ENCODE data around the gene PTCD1. TPM values are rescaled to one million over a fixed set of nuclear protein-coding genes. Genes with fewer than 3 reads are reported as not detected.
A peak's percentile ranks its signal among the peaks of the same experiment; 100 is the strongest.

The PTCD1 gene
- total RNA-seq, 4 donors from 2014 or later = 3.5 to 9.5 (median 5.4) TPM

DNA sequence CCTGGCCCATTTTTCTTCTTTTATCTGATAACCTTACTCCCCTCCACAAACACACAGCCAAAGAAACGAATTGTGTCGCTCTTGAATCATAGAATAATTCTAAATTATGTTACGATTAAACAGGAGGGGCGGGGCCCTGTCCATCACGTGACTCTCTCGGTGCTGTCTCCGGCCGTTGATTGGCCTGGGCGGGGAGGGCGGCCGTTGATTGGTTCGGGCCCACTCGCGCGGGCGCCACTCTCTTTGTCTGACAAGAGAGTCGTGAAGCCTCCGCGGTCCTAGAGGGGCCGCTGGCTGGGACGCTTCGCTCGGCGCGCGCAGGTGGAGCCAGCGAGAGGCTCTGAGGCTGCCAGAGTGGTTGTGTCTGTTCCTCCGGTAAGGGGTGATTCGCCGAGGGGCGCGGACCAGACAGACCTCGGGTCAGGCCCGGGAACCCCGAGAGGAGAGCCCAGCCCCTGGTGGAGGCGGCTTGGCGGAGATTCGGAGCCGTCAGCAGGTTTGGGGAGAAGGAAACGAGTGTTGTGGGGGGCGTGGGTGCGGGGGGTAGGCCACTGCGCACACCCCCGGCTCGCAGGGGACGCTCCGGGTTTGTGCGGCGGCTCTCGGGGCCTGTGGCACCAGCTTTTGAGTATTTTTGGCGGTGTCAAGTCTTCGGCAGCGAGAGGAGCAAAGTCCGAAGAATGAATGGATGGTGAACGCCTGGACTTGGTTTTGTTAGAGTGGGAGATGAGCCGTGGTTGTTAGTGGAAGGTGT, 34.1 kb upstream of the PTCD1 start, which contains the start of gene ZNF789:
TSS of gene ZNF789 (plus strand) at position 330 of the 754 bp plus-strand sequence. CDS start 3,567 bp downstream, outside the sequence.
- ATAC-seq (ENCODE audit: low FRiP score) (peak; percentile 100), DNase-seq (ENCODE audit: low spot score) (peak; percentile 98)
- TF ChIP-seq, protein P1, sequence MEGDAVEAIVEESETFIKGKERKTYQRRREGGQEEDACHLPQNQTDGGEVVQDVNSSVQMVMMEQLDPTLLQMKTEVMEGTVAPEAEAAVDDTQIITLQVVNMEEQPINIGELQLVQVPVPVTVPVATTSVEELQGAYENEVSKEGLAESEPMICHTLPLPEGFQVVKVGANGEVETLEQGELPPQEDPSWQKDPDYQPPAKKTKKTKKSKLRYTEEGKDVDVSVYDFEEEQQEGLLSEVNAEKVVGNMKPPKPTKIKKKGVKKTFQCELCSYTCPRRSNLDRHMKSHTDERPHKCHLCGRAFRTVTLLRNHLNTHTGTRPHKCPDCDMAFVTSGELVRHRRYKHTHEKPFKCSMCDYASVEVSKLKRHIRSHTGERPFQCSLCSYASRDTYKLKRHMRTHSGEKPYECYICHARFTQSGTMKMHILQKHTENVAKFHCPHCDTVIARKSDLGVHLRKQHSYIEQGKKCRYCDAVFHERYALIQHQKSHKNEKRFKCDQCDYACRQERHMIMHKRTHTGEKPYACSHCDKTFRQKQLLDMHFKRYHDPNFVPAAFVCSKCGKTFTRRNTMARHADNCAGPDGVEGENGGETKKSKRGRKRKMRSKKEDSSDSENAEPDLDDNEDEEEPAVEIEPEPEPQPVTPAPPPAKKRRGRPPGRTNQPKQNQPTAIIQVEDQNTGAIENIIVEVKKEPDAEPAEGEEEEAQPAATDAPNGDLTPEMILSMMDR (IDR thresholded peaks at IDR 0.05) = no peak

DNA sequence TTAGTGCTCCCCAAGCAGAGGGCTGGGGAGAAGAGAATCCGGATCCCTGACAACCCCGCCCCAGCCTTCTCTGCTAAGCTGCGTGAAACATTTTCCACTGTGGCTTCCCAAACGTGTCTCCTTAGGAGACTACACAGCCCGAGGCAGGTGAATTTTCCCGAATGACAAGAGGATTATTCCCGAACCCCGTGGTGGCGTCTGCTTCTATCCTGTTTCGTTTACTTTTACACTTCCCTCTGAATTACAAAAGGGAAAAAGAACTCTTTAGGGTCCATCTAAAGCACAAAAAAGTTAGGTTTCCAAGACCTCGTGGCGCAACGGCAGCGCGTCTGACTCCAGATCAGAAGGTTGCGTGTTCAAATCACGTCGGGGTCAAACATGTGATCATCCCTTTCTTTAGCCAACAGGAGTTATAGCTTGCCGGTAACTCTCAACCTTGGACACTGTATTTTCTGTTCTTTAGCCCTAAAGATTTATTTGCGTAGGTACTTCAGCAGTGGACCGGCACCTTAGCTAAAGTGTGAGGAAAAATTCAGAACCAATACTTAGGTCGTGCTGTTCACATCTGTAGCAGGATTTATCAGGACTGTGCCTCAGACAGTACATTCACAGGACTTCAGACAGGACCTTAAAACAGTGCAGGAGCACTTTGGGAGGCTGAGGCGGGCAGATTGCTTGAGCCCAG, 30.9 kb upstream of the PTCD1 start:
- TF ChIP-seq, protein P1 (IDR thresholded peaks at IDR 0.05) = no peak
- DNase-seq (ENCODE audit: low spot score) (no peak), ATAC-seq (ENCODE audit: low FRiP score) (no peak)

DNA sequence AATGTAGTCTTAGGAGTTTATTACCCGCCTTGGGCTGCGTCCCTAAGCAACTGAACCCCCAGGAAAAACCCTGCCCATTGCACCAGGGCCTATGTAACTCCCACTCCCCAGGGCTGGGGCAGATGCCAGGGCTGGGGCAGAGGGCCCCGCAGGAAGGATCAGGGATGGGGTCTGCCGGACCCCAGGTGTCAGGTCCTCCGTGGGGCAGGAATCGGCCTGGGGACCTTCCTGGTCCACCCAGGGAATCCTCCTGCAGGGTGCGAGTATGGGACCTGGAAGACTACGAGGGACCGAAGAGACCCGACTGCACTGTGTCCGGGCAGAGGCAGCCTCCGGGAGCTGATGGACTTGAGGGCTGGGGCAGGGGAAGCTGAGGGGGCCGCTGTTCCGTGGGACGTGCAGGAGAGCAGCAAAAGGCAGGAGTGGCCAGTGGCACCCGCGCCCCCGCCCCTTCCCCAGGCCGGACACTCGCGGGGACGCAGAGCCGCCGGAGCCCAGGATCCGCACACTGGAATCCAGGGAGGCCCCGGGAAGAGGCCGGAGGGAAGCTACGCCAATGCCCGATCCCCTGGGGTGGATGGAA, 29.8 kb upstream of the PTCD1 start:
- no peak for ATAC-seq (ENCODE audit: low FRiP score)
- TF ChIP-seq, protein P1 (IDR thresholded peaks at IDR 0.05) = no peak
- no peak for DNase-seq (ENCODE audit: low spot score)

DNA sequence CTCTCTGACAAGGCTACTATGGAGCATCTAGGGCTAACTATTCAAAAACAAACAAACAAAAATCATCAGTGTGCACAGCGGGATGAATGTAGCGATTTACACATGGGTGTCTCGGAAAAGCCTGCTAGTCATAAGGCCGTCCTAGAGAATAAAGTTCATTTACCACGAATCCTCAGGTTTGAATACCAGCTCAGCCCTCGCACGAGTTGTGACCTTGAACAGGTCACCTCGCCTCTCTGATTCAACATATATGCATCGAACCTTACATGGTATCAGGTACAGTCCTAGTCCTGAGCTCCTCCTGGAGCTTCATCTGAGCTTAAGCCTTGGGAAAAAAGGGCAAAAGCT, 26.8 kb upstream of the PTCD1 start:
- DNase-seq (ENCODE audit: low spot score) = no peak
- TF ChIP-seq, protein P1 (IDR thresholded peaks at IDR 0.05) = no peak
- ATAC-seq (ENCODE audit: low FRiP score) = peak; percentile 20

DNA sequence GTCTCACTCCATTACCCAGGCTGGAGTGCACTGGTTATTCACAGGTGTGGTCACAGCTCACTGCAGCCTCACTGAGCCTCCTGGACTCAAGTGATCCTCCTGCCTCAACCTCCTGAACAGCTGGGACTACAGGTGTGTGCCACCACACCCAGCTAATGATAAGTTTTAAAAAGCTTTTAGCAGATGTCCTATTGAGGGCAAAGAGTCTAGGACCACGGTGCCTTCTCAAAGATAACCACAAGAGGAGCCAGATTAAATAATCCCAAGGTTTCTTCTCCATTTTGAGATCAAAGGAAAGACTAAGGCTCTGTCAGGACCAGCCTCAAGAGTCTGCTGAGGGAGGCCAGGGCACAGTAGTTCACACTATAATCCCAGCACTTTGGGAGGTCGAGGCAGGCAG, 22.6 kb upstream of the PTCD1 start:
- no peak for ATAC-seq (ENCODE audit: low FRiP score)
- TF ChIP-seq, protein P1 (IDR thresholded peaks at IDR 0.05) = no peak

DNA sequence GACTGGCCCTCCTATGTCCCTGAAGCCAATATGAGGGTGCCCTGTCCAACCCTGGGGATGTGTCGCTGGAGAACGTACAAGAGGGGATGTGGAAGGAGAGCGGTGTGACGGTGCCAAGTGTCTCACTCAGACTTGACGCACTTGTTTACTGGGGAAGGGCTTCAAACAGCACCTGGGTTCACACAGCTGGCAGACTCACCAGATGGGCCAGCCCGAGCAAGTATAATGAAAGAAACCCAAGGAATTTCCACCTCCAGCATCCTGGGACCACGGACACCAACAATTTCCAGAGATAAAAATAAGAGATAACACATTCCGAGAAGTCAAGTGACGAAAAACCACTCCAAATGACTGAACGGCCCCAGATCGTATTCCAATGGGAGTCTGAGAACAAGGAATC, 22.1 kb upstream of the PTCD1 start:
- DNase-seq (ENCODE audit: low spot score) (no peak), ATAC-seq (ENCODE audit: low FRiP score) (no peak)
- TF ChIP-seq, protein P1 (IDR thresholded peaks at IDR 0.05) = no peak

More for the DNA sequence above, 22.6 kb upstream of the PTCD1 start:
- no peak for DNase-seq (ENCODE audit: low spot score)
